Putamen (tissue), 1 donor: ENCODE data around the gene SMG1.

Experiments
- DNase-seq: peaks from one replicate; pipeline ENCODE4 v3.0.0-alpha.2; 2016; ENCODE audit warnings: low spot score

The SMG1 gene

DNA sequence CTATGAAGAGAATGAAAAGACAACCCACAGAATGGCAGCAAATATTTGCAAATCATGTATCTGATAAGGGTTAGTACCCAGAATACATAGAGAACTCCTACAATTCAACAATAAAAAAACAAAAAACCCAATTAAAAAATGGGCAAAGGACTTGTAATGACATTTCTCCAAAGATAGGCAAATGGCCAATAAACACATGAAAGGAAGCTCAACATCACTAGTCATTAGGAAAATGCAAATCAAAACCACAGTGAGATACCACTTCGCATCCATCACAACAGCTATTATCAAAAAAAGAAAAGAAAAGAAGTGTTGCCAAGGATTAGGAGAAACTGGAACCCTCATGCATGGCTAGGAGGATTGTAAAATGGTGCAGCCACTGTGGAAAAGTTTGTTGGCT is 79.8 kb downstream of the SMG1 start:
- DNase-seq = no peak

DNA sequence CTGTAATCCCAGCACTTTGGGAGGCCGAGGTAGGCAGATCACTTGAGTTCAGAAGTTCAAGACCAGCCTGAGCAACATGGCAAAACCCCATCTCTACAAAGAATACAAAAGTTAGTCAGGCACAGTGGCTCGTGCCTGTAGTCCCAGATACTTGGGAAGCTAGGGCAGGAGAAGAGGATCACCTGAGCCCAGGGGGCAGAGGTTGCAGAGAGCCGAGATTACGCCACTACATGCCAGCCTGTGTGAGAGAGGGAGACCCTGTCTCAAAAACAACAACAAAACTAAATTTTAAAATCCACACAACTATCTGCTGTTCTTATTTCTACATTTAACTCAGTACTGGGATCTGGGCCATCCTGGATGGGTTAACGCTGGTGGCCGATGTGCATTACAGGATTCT is 83.6 kb downstream of the SMG1 start:
- no peak for DNase-seq

DNA sequence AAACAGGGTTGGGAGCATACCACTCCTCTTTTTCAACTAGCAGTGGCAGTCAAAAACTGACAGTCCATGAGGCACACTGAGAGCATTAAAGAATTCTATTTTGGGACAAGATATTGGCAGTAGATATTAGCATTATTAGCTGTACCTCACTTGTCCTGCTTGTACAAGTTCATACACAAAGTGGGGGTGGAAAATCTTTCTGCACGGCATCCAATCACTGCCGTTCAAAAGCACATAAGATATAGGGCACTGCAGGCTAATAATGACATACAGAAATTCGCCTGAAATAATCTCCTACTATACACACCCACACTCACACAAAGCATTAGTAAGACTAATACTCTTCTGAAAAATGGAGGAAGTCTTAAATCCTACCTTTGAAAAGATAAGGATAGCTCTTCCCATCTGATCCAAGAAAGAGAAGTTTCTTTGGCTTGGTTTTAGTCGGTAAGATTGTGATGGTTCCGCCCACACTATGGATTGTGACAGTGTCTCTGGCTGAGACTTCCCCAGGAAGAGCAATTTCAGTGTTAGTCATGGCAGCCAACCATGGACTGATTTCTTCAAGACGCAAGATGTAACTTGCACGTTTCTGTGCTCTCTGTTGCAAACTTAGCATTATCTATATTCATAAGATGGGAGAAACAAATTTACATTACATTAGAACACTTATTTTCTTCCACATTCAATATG is 84.2 kb downstream of the SMG1 start:
- peak; percentile 66 for DNase-seq

DNA sequence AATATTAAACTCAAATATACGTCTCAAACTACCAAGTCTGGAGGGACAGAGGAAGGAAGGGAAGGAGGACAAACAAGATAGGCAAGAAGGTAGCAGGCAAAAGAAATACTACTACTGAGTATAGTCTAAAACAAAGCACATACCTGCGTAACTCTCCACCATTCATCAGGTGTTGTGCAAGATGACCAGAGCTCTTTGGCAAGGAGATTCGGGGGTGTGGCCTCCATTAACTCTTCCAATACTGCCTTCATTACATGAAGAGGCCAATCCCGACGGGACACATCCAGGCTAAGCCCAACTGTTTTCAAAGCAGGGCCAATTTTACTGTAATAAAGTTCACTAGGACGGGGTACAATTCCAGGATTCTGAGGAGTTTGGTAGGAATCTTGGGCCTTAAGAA is 86.7 kb downstream of the SMG1 start:
- DNase-seq = no peak

DNA sequence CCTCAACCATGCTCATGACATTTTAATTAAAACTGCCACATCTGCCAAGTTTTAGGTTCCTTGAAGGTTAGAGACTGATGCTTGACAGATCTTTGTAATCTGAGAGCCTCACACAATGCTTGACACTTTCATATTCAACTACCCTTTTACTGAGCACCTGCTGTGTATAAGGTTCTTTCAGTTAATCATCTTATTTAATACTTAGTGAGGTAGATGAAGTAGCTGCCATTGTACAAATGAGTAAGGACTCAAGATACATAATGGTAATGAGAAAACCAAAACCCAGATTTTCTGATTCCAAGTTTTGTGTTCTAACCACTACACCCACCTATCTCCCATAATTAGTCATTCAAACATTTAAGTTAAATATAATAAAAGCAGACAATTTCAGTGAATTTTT is 89.5 kb downstream of the SMG1 start:
- no peak for DNase-seq

DNA sequence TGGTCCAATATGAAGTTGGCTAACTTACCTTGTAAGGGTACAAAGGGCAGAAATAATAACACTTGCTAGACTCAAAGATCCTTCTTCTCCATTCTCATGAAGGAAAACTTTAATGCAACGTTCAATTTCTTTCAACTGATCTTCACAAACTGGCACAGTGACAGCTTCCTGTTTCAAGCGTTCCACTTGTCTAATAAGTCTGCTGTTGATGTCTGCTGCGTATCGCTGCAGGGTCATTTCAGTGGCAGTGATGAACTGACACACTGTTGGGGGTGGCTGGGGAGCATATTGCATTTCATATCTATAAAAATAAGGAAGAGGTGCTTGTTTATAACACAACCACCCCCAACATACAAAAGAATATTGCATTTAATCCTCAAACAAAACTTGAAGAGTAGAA is 91.3 kb downstream of the SMG1 start:
- no peak for DNase-seq

DNA sequence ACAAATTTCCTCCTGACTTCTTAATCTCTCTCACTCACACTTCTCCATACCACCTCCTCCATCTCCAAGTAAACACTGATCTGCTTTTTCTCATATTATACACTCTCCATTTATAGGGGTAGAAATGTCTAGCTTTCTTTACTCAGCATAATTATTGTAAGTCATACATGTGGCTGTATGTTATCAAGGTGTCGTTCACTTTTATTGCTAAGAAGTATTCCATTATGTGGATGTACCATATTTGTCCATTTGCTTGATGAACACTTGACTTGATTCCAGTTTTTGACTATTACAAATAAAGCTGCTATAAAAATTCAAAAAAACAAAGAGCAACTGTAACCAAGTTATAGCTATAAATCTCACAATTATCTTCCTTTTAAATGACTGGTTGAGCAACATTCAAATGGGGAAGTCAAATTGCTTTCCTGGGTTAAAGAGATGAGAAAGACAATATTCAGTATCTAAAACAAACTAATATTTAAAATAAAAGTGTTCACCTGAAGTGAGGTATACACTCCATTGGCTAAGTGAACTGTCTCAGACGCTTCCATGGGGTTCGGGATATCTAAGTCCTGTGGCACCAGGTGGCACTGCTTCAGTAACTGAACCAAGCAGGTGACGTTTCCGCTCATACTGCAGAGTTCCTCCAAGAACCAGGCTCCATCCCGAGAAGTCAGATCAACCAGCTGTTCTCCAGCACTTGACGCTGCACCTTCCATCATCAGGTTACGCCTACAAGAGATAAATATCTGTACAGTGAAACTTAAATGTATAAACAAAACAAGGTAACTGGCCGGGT is 92.3 kb downstream of the SMG1 start:
- no peak for DNase-seq

DNA sequence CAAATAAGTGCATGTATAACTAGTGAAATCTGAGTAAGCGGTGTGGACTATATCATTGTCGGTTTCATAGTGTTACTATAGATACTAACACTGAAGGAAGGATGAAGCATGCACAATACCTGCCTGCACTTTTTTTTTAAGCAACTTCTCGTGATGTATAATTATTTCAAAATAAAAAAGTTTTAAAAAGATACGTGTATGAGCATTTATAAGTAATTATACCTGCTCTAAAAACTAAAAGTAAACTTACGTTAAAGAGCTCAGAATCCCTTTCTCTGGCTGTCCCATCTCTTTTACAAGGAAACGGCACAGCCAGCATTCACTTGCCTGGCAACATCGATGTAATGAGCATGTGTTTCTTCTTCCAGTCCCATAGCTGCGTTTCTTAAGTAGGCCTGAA is 93.6 kb downstream of the SMG1 start:
- DNase-seq = no peak

DNA sequence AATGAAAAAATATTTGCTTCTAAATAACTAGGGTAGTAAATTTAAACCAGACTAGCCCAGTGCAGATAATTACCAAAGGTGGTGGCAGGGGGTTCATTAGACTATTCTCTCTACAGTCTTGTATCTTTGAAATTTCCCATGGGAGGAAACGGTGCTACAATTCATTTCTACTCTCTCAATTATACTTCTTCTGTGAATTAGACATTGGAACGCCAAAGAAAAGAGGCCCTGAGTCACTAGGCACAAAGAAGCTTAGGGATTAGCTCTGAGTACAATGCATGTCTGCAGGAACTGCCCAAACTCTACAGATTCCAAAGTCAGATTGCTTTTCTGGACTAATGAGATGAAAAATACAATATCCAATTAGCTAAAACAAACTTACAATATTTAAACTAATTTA is 94.2 kb downstream of the SMG1 start:
- no peak for DNase-seq

DNA sequence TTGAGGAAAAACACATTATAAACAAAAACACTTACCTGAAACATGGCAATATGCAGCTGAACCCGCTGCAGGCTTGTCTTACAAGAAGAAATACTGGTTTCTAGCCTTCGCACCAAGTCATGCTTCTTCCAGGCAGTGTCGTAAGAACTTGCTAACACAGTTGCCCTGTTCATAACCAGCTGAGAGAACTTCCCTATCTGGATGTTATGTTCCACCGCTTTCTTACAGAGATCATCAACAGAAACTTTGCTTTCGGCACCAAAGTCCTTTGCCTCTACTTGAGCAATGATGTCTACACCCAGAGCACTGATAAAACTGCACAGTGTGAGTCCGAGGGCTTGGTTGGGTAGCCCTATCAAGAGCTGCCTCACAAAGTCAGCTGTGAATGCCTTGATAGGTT is 97.0 kb downstream of the SMG1 start:
- no peak for DNase-seq

DNA sequence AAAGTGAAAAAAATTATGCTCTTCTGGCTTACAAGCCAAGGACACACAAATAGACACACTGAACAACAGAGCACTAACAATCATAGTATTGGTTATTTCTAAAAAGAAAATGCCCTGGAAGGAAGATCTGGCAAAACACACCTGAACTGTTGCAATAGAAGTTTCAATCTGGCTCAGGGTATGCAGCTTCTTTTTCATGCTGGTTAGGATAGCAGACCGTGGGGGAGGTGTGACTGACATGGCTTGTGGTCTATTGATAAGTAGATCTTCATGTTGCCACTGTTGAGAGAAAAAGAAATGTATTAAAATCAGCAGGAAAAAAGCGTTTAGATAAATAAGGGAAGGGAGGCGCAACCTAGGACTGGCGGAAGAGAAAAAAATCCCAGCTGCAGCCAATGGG is 98.3 kb downstream of the SMG1 start:
- no peak for DNase-seq

DNA sequence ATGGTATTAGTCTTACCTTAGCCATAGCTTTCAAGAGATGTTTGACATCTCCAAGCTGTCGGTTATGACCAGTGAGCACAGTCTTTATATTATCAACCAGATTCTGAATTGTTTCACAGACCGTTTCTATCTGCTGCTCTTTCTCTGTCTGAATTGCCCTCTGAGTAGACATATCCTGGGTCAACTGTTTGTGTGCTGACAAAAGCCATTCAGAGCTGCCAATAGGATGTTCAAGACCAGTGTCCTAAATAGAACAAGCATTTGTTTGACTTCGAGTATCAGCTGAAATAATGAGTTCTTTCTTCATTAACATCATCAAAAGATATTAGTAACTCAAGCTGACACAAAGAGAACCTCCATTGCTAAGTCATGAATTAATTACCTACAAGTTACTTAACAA is 109.9 kb downstream of the SMG1 start:
- DNase-seq = peak; percentile 56

DNA sequence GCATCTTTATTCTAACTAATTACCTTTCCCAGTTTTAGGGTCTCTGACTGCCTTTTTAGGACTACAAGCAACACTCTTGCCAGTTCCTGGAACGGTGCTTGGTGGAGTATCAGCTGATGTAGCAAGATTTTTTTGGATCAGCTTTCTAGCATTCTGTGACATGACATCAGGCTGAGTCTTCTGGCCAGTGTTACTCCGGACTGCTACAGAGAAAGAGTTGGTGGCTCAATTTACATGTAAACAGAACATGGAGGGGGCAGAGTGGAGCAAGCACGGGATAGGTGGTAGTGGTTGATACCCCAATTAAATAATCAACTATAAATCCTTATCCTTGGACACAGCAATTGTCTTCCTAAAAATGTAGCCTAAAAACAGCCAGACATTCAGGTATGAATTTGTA is 114.3 kb downstream of the SMG1 start:
- DNase-seq = no peak

DNA sequence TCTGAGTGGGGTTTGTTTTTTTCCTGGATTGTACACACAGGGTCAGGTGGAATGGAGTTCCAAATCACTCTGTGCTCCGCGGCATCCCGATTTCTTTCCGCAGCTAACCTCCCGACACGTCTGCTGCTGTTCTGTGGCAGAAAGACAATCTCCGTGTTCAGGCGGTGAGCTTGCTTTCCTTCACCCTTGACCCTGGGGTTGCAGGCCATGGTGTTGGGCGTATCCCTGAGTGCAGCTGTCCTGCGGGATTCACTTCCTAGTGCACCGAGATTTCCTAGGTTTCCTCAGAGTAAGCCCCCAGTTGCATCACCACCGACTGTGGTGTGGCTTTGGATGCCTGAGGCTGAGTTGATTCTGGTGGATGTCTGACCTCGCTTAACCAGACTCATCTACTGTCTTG is 117.0 kb downstream of the SMG1 start:
- no peak for DNase-seq

DNA sequence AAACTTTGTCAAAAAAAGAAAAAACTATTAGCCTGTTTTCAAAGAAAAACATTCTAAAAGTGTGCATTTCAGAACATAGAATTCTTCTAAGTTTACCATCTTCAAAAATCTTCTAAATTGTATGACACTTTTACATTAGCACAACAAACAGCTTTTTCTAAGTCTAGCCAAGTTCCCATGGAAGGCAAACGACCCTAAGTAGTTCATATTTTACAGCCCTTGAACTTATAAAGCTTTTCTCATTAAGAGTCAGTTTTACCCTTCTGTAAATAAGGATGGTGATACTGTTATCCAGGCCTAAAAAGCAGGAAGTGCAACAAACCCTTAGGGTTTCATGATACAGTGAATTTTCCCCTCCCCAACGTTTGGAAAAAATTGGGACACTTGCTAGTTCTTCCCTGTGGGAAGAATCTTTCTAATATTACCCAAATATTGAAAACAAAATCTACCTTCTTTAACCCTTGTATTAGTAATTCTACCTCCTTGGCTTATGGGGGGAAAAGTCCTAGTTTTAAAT is 120.9 kb downstream of the SMG1 start:
- no peak for DNase-seq

DNA sequence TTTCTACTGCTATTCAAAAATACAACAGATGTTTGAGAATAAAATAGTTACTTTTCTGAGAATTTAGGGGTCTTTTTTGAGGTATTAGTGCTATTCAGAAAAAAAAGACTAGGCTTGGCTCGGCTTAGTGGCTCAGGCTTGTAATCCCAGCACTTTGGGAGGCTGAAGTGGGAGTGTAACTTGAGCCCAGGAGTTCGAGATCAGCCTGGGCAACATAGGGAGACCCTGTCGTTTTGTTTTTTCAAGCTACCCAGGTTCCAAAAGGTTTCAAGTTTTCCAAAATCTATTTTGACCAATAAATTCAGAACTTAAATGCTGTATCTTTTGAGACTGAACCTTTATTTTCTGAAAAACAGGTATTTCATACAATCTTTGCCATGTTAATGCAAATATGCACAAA is 121.7 kb downstream of the SMG1 start:
- no peak for DNase-seq

DNA sequence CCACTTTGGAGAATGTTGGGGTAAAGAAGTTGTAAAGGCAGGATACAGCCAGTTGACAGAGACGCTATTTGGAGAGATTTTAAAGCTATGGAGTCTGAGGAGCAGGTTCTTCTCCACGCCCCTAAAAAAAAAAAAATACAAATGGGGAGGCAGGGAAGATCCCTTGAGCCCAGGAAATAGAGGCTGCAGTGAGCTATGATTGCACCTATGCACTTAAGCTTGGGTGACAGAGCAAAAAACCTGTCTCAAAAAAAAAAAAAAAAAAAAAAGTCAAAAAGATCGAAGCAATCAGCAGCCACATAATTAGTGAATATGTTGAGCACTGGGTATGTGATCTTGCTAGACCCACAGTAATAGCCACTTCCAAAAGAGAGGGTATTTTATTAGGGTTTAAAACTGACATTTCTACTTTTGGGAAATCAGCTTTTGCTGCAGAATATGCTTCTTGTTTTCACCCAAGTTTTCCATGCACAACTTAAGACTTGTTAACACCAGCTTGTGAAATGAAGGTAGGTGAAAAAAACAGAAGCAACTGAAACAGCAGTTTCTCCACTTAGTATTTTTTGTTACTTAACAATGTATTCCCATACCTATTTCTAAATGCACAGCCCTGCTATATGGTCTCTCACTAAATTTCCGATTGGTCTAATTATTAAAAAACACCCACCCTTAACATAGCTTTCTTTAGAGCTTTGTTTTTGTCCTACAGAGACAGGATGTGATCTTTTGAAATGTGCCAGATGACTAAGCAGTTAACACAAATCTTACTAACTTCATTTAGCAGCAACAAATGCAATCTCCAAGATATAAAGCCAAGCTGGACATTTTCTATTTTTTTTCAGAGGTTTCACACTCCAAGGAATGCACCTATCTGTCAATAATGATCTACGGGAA is 122.4 kb downstream of the SMG1 start:
- DNase-seq = no peak

DNA sequence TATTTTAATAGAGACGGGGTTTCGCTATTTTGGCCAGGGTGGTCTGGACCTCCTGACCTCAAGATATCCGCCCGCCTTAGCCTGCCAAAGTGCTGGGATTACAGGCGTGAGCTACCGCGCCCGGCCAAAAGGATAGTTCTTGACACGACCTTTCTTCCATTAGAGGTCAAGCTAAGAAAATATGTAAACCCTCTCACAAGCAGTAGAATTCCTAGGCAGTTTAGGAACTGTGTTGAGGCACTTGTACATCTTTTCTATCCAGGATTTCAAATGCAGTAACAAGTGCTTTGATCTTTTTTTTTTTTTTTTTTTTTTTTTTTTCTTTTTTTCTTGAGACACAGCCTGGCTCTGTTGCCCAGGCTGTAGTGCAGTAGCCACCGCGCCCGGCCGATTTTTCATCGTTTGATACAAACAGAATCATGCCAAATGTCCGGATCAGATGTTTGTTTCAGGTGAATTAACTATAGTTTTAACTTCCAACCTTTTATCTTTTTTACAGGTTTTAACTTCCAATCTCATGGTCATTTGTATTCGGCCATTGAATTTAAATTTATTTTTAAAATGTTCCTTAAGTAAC is 123.4 kb downstream of the SMG1 start:
- no peak for DNase-seq

DNA sequence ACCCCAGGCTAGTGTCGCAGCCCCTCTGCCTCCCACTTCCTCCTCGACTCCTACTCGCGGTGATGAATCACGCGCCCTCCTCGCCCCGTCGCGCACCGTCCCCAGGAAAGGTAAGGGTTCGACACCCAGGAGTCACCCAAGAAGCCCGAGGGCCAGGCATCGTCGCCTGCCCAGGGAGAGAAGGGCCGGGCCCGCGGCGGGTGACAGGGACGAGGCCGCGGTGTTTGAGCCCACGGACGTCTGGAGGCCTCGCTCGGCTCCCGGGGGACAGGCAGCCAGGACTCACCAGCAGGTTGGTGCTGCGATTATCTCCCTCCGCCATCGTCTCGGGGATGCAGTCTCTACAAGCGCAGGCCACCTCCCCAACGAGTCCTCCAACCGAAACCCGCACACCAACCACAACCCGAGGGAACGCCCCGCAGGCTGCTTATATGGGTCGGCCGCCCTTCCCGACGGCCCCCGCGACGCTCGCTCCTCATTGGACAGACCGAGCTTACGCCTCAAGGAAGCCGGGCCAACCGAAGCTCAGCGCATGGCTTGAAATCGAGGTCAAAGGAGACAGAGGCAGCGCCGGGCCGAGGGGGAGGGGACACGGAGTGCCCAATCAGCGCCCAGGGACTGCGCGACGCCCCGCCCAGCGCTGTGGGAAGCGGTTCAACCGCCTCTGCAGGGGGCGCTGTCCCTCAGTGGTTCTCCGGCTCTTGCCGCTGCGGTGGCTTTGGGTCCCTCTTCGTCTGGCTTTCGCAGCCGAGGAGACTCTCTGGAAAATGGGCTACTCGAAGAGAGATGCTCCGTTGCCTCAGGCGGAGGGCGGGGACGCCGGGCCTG is 124.8 kb downstream of the SMG1 start, which contains the start of gene ARL6IP1:
TSS of gene ARL6IP1 (minus strand) at position 405 of the 828 bp plus-strand sequence. CDS start at position 322, 83 bp downstream.
- peak; percentile 100 for DNase-seq

DNA sequence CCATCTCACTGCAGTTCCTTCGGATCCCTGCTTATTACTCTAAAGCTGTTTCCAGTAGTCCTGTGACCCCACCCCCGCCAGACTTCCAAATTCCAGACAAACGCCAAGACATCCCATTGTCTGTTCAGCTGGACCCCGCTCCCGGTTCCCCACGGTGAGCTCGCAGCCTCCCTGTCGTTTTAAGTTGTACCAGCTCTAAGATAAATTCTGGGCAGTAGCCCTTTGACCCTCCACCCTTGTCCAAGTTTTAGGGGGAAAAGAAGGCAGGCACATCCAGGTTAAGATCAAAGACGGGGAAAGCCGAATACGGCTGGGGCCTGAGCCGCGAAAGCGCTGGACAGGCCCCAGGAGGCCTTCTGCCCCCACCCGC is 125.4 kb downstream of the SMG1 start:
- DNase-seq = no peak

DNA sequence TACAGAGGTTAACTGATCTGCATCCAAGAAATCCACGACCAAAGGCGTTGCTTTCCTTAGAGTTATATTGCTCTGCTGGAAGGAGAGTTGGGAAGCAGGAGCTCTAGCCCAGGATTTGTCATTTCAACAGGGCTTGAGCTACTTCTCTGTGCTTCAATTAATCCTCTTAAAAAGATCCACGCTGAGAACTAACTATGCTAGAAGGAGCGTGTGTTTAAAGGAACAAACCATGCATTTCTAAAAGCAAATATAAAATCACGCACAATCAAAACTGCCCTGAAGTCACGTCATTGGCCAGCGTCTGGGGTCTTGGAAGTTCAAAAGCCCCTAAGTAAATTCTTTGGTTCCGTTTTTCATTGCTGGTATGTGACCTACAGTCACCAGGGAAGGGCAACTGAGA is 125.9 kb downstream of the SMG1 start:
- DNase-seq = no peak
